Neural cell (in vitro differentiated cells): Measurements from ENCODE around the gene CALHM2.

Experiments used
- EP300 ChIP-seq: fragments of 450-650 bp; conservative IDR thresholded peaks from 2 replicates; pipeline ENCODE4 v1.6.1; 2014; ENCODE audit warnings: antibody characterized with exemption, mild to moderate bottlenecking, moderate library complexity; ENCODE audit not compliant: poor library complexity, severe bottlenecking
- EZH2 ChIP-seq: fragments of 200-600, 300-800 bp; shearing (Covaris generic), sonication (generic); IDR thresholded peaks from 2 replicates; pipeline ENCODE4 v1.6.1; 2014; ENCODE audit warnings: antibody characterized with exemption, low read length, borderline replicate concordance, mild to moderate bottlenecking; ENCODE audit not compliant: insufficient read depth, poor library complexity, severe bottlenecking
- MXI1 ChIP-seq: fragments of 450-650 bp; conservative IDR thresholded peaks from 2 replicates; pipeline ENCODE4 v1.6.1; 2014; ENCODE audit warnings: antibody characterized with exemption, mild to moderate bottlenecking; ENCODE audit not compliant: poor library complexity, severe bottlenecking
- POLR2AphosphoS5 ChIP-seq: IDR thresholded peaks from 2 replicates; pipeline ENCODE4 v1.6.1; 2012
- TAF1 ChIP-seq: IDR thresholded peaks from 2 replicates; pipeline ENCODE4 v1.6.1; 2012; ENCODE audit warnings: low read depth
- TF ChIP-seq, protein P1 (sequence below): fragments of 450-650 bp; IDR thresholded peaks from 2 replicates; pipeline ENCODE4 v1.5.1; 2014; ENCODE audit warnings: antibody characterized with exemption, mild to moderate bottlenecking, moderate library complexity; ENCODE audit not compliant: poor library complexity, severe bottlenecking

DNA sequence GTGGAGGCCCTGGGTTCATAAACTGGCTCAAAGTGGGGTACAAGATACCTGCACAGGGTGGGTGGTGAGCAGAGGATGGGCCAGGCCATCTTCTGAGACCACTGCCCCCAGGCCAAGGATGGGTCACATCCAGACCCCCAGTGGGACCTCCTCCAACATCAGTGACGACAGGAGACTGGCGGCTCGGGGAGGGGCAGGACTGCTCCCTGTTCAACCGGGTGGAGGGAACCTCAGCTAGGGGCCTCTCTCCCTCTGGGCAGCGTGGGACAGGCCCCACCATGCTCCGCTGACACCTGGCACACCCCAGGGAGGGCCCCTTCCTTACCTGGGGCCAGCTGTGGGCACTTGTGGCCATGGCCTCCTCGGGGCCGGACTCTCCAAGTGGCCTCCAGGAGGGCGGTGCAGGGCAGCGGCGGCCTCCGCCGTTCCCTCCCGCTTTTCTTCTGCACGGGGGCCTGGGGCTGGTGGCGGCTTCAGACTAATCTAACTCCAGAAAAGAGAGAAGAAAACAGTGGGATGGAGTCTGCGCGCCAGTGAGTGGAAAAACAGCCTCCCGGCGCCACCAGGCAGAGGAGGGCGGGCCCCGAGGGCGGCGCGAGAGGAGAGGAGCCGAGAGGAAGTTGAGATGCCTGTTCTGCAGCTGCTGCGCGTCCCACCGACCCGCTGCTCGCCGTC is at the start of gene CALHM2:
- TF ChIP-seq, protein P1, sequence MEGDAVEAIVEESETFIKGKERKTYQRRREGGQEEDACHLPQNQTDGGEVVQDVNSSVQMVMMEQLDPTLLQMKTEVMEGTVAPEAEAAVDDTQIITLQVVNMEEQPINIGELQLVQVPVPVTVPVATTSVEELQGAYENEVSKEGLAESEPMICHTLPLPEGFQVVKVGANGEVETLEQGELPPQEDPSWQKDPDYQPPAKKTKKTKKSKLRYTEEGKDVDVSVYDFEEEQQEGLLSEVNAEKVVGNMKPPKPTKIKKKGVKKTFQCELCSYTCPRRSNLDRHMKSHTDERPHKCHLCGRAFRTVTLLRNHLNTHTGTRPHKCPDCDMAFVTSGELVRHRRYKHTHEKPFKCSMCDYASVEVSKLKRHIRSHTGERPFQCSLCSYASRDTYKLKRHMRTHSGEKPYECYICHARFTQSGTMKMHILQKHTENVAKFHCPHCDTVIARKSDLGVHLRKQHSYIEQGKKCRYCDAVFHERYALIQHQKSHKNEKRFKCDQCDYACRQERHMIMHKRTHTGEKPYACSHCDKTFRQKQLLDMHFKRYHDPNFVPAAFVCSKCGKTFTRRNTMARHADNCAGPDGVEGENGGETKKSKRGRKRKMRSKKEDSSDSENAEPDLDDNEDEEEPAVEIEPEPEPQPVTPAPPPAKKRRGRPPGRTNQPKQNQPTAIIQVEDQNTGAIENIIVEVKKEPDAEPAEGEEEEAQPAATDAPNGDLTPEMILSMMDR: no peak
- TF ChIP-seq TAF1 (no peak), MXI1 (no peak), POLR2AphosphoS5 (no peak), EP300 (no peak), EZH2 (no peak)
